ENCODE data around the gene CDH4. TPM values are rescaled to one million over a fixed set of nuclear protein-coding genes. Genes with fewer than 3 reads are reported as not detected.

The CDH4 gene
- total and polyA plus RNA-seq, 2 donors from 2014 or later = 1.1 TPM; not detected in 1

DNA sequence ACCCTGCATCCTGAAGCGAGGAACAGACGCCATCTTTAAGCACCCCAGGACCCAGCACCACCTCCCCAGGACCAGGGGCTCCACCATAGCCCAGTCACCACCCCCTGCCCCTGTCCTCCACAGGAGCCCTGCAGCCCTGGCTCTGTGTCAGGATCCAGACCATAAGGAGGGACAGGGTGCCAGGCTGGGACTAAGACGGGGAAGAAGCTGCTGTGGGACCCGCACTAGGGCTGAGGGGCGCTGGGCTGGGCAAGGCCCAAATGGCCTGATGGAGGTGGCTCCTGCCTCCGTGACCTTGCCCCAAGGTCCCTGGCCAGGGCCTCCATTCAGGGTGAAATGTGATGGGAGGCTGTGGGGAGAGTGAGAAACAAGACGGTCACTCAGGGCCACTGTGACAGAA lies 428.0 kb downstream of the CDH4 start:
- Histone ChIP-seq H3K4me1 (ENCODE audit: control insufficient read depth in 2 of 3, insufficient read depth in 2 of 3, low read depth in 1 of 3, low read length in 3 of 3) (no peaks in the 10 kb centered on the region), H3K9ac (ENCODE audit: low read length in 3 of 3) (no peak overlapping the region), H3K9me3 (ENCODE audit: control insufficient read depth in 2 of 3, insufficient read depth in 1 of 3, low read length in 3 of 3) (no peaks in the 10 kb centered on the region), H3K4me3 (ENCODE audit: low read length in 3 of 3) (no peak overlapping the region), H3K36me3 (ENCODE audit: control insufficient read depth in 2 of 3, insufficient read depth in 3 of 3, low read length in 3 of 3) (no peaks in the 10 kb centered on the region), H3K27me3 (ENCODE audit: control insufficient read depth, insufficient read depth, low read length) (no peaks in the 10 kb centered on the region), H3K27ac (ENCODE audit: low read depth in 2 of 2, low read length in 2 of 2) (no peak overlapping the region)
- DNase-seq (peak in 1 of 5 donors; percentile 57), FAIRE-seq (no peak)
- TF ChIP-seq, protein P1, sequence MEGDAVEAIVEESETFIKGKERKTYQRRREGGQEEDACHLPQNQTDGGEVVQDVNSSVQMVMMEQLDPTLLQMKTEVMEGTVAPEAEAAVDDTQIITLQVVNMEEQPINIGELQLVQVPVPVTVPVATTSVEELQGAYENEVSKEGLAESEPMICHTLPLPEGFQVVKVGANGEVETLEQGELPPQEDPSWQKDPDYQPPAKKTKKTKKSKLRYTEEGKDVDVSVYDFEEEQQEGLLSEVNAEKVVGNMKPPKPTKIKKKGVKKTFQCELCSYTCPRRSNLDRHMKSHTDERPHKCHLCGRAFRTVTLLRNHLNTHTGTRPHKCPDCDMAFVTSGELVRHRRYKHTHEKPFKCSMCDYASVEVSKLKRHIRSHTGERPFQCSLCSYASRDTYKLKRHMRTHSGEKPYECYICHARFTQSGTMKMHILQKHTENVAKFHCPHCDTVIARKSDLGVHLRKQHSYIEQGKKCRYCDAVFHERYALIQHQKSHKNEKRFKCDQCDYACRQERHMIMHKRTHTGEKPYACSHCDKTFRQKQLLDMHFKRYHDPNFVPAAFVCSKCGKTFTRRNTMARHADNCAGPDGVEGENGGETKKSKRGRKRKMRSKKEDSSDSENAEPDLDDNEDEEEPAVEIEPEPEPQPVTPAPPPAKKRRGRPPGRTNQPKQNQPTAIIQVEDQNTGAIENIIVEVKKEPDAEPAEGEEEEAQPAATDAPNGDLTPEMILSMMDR (IDR thresholded peaks at IDR 0.05; ENCODE audit: borderline replicate concordance, extremely low read depth, insufficient read depth) = no peak
- intact Hi-C loops (cut with DNase I) = no loop called here

DNA sequence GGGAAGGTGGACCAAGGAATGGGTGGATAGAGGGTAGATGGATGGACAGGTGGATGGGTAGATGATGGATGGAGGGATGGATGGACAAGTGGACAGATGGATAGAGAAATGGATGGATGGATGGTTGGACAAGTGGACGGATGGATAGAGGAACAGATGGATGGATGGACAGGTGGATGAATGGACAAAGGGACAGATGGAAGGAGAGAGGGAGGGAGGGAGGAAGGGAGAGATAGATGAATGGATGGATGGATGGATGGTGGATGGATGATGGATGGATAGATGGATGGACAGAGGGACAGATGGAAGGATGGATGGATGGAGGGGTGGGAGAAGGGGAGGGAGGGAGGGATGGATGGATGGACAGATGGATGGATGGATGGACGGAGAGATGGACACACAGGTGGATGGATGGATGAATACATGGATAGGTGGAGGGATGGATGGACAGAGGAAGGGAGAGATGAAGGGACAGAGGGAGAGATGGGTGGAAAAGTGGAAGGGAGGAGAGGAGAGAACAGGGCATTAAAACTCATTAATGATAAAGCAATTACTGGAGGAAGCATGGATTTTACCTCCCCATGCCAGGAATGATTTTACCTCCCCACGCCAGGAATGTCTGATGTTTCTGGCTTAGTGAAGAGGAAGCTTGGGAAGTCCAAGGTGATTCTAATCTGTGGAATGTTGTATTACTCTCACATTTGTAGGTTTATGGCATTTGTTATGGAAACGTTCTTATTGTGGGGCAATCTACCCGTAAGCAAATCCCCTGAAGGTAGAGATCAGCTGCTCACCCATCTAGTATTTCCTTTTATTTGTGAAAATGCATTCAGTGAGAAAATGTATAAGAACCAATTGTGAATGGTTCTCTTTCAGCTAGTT lies 430.3 kb downstream of the CDH4 start:
- H3K4me3 ChIP-seq (ENCODE audit: low read length in 3 of 3) = no peak overlapping the region
- H3K4me1 ChIP-seq (ENCODE audit: control insufficient read depth in 2 of 3, insufficient read depth in 2 of 3, low read depth in 1 of 3, low read length in 3 of 3) = no peaks in the 10 kb centered on the region
- no peaks in the 10 kb centered on the region for H3K27me3 ChIP-seq (ENCODE audit: control insufficient read depth, insufficient read depth, low read length)
- DNase-seq = no peak
- H3K36me3 ChIP-seq (ENCODE audit: control insufficient read depth in 2 of 3, insufficient read depth in 3 of 3, low read length in 3 of 3) = no peaks in the 10 kb centered on the region
- FAIRE-seq = no peak
- H3K27ac ChIP-seq (ENCODE audit: low read depth in 2 of 2, low read length in 2 of 2) = no peak overlapping the region
- intact Hi-C loops (cut with DNase I) = no loop called here
- H3K9me3 ChIP-seq (ENCODE audit: control insufficient read depth in 2 of 3, insufficient read depth in 1 of 3, low read length in 3 of 3) = no peaks in the 10 kb centered on the region
- H3K9ac ChIP-seq (ENCODE audit: low read length in 3 of 3) = no peak overlapping the region
- TF ChIP-seq, protein P1 (IDR thresholded peaks at IDR 0.05; ENCODE audit: borderline replicate concordance, extremely low read depth, insufficient read depth) = no peak

DNA sequence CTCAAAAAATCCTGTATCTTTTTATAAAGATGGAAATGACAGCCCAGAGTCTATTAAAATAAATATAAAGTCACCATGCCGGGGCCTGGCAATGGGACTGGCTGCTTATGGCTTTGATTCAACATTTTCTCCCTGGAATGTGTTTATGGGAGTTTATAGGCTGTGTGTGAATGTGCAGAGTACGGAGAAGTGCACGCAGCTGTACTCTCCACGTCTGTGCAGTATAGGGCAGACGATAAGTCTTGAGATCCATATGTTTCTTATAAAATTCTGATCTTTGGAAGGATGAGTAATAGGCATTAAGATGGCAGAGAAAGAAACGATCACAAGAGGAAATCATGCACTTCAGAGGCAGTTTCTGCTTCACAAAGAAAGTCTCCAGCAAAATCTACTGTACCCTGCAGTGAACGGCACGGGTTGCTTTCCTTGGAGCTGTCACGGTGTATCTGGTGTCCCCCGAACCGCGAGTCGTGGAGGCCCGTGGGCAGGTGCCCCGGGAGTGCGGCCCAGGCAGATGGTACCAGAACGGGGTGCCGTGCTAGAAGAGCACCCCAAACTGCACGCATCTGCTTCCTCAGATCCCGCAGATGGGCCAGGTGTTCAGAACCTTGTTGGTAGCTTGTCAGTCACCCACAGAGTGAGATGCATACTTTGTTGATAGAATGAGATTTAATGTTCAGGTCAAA lies 431.1 kb downstream of the CDH4 start:
- H3K27ac ChIP-seq (ENCODE audit: low read depth in 2 of 2, low read length in 2 of 2) = no peak overlapping the region
- no peaks in the 10 kb centered on the region for H3K4me1 ChIP-seq (ENCODE audit: control insufficient read depth in 2 of 3, insufficient read depth in 2 of 3, low read depth in 1 of 3, low read length in 3 of 3)
- DNase-seq (peak in 1 of 5 donors; percentile 23), FAIRE-seq (no peak)
- H3K9me3 ChIP-seq (ENCODE audit: control insufficient read depth in 2 of 3, insufficient read depth in 1 of 3, low read length in 3 of 3) = no peaks in the 10 kb centered on the region
- H3K4me3 ChIP-seq (ENCODE audit: low read length in 3 of 3) = no peak overlapping the region
- H3K27me3 ChIP-seq (ENCODE audit: control insufficient read depth, insufficient read depth, low read length) = no peaks in the 10 kb centered on the region
- intact Hi-C loops (cut with DNase I) = no loop called here
- TF ChIP-seq, protein P1 (IDR thresholded peaks at IDR 0.05; ENCODE audit: borderline replicate concordance, extremely low read depth, insufficient read depth) = no peak
- no peak overlapping the region for H3K9ac ChIP-seq (ENCODE audit: low read length in 3 of 3)
- no peaks in the 10 kb centered on the region for H3K36me3 ChIP-seq (ENCODE audit: control insufficient read depth in 2 of 3, insufficient read depth in 3 of 3, low read length in 3 of 3)

All from kidney (tissue), 14 donors.